GM21619 (cell line): ENCODE measurements around the gene CLK4.

Experiments used
- ATAC-seq: cut with Tn5 transposase; IDR thresholded peaks from one replicate; pipeline ENCODE4 v1.9.1; 2021; ENCODE audit not compliant: unreplicated experiment

The CLK4 gene

DNA sequence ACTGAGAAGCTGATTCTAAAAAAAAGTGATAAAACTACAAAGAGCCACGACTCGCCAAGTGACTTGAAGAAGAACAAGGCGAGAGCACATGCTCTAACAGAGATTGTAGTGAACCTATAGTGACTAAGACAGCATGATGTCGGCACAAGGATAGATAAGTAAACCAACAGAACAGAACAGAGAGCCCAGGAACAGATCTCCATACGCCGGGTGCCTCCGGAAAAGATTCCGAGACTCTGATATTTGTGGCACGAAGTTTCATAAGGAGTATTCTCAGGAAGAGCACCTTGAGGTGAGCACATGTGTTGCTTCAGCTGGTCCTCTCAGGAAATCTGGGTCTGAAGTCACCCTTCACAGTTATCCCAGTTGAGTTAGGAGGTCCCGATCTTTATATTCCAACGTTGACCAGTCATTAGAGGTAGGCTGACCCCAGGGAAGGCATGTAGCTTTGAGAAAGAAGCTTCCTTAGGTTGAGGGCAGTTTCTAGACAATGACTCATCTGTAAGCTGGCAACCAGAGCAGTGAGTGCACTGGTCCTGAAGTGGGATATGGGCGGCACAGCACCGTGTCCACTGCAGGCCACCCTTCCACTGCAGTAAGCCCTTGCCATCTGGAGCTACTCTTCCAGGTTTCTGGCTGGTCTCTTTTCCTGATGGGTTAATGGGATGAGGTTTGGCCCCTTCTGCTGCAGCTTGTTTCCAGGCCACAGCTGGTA, 13.6 kb upstream of the CLK4 start:
- ATAC-seq, result no peak

DNA sequence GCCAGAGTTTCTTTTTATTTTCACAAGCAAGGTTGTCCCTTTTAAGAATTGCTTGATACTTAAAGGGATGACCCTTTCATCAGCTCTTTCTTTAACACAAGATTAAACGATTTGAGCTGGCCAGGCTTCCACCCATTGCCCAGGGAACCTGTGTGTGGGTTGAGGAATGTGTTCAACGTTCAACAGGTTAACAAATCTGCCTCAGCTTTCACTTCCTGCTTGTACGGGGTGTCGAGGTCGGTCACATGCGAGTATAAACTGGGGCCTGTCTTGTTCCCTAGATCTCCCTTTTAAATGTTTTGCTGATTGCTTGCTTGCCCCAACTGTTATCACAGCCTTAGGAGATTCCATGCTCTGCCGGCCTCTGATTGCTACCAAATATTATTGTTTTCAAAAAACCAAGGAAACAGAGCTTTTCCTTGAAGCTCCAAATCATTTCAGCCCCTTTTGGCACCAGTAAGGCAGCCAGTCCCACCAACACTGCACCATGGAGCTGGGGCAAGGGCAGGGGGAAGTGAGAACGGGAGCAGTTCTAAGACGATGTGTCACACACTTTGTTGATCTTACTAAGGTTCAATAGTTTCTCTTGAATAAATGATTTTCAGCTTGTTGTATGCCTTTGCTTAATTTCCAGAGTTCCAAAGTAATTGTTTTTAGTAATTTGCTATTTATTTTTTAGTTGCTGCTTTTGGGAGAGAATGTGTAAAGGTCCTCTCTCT, 10.7 kb upstream of the CLK4 start:
- ATAC-seq, result no peak

DNA sequence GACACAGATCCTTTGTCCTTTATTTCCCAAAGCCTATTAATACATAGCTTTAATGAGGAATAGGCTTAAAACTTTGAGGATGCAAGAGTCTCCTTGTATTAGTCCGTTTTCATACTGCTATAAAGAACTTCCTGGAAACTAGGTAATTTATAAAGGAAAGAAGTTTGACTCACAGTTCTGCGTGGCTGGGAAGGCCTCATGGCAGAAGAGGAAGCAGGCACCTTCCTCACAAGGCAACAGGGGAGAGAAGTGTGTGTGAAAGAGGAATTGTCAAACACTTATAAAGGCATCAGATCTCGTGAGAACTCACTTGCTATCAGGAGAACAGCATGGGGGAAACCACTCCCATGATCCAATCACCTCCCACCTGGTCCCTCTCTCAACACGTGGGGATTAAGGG, 5.4 kb upstream of the CLK4 start:
- ATAC-seq, result no peak

DNA sequence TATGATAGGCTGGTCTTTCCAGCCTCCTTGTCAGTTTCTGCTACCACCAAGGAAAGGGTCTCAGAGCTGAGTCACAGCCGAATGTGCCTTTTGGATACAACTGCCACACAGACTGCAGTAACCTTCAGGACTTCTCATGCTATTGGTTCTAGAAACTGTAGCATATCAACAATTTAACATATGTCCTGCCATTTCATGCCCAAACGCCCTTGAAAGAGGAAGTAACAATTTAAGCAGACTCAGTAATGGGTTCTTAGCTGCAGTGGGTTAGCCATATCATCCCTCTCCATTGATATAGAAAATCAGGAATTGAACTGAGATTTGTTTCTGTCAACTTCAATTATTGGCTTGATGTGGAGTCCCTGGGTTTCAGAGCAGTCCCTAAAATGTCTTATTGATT, 4.1 kb upstream of the CLK4 start:
- ATAC-seq, result no peak

DNA sequence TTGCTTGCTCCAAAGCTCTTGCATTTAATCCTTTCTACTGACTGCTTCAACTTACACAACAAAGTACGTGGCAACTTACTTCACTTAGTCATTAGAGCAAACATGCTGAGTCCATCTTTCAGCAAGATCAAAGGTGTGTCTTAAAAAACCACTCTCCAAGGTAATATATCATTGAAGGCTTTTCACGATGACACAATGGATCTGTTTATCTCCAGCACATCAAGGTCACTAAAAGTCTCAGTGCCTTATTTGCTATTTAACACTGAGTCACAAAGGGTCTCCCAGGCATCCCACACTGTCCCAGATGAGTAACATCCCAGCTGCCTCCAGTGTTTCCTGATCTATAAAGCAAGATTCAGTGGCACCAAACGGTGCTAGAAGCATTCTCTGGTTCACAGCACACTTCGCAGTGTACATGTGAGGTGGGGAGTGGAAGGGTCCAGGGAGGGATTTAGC, 3.7 kb upstream of the CLK4 start:
- no peak for ATAC-seq

DNA sequence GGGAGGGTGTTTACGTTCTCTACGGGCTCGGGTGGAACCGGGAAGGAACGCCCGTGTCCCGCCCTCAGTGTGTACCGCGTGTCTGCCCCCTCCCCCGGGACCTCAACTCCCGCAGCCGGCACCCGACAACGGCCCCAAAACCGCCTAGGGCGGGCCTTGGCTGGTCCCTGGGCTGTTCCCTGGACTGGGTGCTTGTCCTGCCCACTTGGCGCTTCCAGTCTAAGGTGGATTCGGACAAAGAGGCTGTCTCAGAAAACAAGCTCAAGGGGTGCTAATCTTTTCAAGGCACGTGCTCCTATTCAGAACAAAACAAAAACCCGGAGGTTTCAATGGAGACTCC, 379 bp upstream of the CLK4 start:
- ATAC-seq, result no peak

DNA sequence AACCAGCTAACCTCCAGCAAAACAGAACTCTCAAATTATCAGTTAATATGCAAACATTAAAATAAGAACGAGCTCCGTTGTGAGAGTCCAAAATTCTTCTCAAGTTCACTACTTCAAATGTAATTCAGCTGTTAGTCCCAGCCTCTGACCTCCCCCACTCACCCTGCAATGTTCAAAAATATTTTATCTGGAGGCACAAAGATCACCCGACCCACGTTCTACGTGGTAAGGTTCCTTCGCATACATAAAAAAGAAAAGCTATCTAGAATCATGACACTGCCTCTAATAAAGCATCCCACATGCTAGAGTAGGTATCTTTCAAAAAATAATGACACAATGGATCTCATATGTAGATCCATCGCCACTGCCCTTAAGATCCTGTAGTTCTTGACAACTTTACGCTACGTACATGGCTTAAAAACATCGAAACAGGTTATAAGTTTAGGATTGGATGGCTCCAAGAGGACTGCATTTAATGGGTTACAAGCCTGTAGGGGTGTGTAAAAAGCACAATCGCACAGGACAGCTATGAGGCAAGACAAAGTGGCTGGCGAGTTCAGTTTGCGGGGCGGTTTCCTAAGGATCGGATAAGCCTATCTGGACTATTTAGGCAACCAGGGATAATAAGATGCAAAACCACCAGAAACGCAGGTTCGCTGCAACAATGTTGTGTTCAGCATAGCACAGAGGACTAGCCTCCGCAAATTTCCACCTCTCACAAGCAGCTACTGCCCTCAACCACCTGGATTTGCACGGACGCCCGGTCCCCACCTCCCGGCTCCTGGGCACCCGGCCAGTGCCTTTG, 969 bp downstream of the CLK4 start:
- peak; percentile 8 for ATAC-seq

DNA sequence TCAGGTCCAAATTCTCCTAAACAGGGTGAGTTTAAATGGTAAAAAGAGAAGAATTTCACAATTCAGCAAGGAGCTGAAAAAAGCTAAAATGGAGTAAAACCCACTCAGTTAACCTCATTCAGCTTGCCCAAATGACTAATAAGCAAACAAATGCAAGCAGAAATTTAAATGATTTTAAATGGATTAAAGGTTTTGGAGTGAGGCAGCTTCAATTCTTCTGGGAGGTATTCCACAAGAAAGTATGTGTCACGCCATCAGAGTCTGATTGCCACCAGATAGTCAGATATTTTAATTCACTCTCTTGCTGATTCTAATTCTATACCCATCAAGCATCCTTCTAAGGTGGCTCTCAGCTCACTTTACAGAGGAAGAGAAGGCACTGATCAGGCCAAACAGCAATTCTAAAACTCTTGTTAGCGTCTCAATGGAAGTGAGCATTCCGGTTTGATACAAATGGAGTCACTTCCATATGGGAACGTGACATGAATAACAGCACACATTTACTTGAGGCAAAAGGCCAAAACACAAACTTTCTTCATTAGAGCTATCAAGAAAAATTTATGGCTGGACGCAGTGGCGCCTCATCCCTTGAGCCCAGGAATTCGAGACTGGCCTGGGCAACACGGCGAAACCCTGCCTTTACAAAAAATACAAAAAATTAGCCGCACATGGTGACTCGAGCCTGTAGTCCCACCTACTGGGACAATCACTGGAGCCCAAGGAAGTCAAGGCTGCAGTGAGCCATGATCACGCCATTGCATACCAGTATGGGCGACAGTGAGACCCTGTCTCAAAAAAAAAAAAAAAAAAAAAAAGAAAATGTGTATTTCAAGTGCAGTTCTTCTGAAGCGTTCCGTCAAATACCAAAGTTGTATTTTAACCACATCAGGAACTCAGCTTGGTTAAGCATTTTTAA, 2.0 kb downstream of the CLK4 start:
- ATAC-seq, result no peak

DNA sequence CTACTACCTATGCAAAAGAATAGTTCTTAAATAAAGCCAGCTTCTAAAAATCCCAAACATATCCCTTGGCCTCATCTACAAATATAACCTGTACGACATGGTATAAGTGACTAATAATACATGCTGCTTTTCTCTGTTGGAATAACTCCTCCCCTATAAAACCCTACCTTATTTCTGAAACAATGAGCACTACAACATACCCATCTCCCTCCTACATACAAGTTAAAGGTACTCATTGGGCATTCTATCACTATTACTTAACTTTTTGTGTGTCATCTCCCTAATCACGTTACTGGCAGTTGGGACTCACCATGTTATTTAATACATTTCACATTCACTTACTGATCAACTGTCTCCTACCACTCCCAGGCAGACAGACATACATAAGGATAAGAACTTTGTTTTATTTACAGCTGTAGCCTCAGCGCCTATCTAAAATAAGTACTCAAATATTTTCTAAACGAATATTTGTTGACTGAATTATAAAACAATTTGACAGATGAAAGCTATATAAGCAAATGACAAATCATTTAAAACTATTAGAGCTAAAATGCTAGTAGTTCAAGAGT, 4.1 kb downstream of the CLK4 start:
- ATAC-seq, result no peak

DNA sequence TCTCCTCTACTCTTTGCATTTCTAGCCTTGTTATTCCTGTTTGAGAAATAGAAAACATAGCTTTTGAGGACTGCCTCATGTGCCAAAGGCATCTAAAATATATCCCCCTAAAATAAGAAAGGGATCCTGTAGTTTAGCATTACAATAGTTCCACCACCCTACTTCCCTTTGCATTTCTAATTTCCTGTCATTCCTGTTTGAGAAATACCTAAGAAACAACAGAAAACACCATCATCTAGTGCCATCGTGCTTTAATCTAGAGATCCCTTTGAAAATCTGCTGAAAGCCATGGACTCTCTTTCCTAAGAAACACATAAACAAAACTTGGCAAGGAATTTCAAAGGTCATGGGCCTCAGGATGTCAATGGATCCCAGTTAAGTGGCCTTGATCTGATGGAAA, 7.5 kb downstream of the CLK4 start:
- ATAC-seq, result no peak

DNA sequence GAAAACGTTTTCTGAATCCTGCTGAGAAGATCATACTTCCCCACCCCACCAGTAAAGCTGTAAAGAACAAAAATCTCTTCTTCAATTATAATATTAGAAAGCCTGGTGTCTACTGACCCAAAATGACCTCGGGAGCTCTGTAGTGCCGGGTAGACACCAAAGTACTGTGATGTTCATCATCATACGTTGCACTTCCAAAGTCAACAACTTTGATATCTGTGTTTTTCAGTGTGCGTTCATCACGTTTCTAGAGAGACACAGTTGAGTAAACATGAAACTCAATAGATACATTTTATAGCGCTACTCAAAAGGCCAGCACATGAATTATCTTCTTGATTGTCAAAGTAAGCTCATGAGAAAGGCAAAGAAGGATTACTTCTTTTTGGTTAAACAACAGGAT, 14.6 kb downstream of the CLK4 start:
- no peak for ATAC-seq

DNA sequence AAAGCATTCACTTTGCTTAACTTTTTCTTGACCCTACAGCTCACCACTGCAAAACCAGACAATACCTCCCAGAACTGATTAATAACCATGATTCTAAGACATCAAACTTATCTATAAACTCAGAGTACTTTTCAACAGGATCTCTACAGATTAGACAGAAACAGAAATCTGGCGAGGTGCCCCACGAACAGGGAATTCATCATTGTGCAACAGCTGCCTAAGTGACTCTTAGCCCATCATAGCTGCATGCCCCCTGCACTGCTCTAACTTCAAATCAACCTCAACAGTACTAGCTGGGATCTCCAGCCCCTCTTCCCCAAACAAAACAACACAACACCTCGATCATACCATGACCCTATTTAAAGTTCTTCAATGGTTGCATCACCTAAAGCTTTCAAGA, 20.6 kb downstream of the CLK4 start:
- ATAC-seq, result no peak

DNA sequence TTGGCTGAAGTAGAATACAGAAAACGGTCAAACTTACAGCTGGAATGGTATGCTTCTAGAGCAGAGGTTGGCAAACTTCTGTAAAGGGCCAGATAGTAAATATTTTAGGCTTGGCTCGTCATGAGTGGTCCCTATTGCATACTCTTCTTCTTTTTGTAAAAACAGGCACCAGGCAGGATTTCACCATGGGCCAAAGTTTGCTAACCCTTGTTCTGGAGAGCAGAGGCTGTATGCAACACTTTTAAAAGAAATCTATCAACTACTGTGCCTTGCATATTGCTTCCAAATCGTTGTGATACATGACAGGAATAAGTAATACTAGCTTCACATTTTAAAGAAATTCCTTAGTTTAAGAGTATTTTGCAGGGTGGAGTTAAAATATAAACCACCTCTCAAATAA, 21.1 kb downstream of the CLK4 start:
- ATAC-seq, result no peak

DNA sequence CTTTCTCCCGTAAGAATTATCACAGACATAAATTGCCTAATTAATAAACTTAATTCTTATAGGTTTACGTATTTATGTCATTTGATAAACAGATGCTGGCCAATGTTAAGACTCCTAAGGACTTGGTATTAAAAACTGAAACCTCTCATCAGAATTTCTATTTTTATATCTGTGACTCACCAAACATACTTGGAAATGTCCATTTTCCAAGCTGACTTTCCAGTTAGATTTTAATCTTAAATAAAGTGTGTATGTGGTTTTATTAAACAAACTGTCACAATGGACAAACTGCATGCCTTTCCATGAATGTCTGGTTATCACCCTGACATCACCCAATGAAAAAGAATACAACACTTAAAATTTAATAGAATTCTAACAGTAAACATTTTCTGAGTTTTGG, 24.1 kb downstream of the CLK4 start:
- no peak for ATAC-seq

DNA sequence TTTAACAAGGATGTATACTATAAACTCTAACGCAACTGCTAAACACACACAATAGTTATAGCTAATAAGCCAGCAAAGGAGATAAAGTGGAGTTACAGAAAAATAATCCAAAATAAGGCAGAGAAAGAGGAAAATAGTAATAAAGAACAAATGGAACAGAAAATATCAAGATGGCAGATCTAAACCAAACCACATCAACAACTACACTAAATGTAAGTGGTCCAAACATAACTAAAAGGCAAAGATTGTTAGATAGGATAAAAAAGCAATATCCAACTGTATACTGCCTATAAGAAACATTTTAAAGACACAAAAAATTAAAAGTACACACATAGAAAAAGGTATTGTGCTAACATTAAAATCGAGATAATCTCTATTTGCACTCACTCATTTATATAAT, 31.1 kb downstream of the CLK4 start:
- ATAC-seq, result no peak

DNA sequence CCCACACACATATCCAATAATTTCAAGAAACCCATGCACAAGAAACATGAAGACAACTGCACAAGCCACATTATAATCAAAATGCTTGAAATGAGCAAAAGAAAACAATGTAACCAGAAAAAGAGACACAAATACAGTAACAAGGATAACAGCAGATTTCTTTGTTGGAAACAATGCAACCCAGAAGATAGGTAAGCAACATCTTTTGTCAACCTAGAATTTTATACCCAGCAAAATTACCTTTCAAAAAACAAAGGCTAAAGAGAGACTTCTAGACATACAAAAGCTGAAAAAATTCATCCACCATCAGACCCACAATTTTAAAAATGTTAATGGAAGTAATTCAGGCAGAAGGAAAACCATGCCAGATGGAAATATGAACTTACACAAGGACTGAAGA, 31.7 kb downstream of the CLK4 start:
- no peak for ATAC-seq

DNA sequence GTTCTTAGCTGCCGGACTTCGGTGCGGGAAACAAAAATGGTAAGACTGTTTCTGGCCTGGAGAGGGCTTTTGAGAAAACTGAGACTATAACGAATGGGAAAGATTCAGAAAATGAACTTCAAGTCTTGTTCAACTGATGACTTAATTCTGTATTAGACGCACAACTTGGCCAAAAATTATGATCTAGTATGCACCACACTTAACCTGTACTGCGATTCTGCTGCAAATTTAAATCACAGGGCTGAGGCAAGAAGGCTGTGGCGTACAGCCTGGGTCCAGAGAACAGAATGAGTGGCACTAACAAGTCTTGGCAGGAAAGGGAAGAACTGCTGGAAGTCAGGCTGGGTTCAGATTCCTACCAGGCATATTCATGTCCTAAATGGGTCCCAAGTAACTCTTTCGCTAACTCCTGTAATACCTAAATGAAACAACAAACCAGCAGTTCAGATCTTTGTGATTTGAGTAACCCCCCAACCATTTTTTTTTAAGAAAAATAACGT, 35.9 kb downstream of the CLK4 start:
- no peak for ATAC-seq

DNA sequence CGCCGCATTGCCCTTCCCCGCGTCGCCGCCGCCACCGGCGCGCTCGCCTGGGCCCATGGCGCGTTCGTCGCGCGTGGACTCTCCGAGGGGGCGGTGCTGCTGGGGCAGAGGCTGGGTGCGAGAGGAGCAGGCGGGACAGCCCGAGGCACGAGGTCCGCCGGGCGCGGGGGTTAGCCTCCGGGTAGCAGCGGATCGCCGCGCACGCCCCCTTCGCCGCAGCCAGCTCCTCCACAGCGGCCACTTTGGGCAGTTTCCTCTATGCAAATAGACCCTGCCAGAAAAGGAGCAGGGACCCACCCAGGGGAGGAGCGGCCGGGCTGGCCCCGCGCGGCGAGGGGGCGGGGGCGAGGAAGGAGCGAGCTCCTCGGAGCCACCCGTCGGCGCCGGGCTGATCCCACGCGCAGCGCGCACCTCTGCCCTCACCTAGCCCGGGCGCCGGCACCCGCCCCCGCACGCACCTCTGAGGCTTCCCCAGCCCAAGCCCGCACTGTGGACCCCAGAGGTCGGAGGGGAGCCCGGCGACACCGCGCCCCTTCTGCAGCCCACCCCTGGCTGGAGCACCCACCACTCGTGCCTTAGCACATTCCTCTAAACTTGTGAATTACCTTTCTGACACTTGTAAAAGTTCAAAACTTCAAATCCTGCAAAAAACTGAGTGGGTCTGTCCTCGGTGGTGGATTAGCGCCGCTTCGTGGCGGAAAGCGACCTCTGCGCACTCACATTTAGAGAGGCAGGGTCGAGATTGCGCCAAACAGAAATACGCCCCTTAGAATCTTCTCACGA, 36.5 kb downstream of the CLK4 start, which contains the start of gene COL23A1:
COL23A1 (minus strand) TSS at position 253 of the 783 bp plus-strand sequence.
- peak; percentile 62 for ATAC-seq
